Astrocyte of the hippocampus (primary cell): ENCODE measurements around the gene ERN2.
"Not testable (repeated sequence)": the region's sequence is repeated elsewhere in the genome, so short reads cannot be mapped to it uniquely, and the experiment has no call there.

ENCODE experiments used
- DNase-seq: peaks from one replicate; pipeline ENCODE4 v3.0.0; 2011; ENCODE audit warnings: low read depth, low spot score

ERN2 gene

GRCh38 chr16:23712976-23713375, at the start of gene ERN2:
Gene ERN2 (minus strand): TSS chr16:23713222. CDS start chr16:23713187, 35 bp downstream.
- DNase-seq, result no peak

DNA sequence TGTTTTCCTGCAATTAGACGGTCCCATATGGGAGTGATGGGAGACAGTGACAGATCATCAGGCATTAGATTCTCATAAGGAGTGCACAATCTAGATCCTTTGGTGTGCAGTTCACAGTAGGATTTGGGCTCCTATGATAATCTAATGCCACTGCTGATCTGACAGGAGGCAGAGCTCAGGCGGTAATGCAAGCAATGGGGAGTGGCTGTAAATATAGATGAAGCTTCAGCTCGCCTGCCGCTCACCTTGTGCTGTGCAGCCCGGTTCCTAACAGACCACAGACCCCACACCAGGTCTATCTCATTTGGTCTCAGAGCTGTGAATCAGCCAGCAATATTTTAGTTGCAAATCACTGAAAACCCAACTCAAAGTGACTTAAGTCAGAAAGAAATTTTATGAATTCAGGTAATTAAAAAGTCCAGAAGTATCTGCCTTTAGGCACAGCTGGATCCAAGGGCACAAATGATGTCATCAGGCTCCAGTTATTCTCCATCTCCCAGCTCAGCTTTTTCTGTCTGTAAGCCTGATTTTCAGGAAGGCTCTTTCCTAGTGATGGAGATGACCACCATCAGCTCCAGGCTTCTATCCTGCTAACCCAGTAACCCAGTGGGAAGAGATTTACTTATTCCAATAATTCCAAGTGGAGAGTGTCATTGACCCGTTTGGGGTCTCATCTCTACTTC, 45.1 kb upstream of the ERN2 start:
- DNase-seq, result no peak

- no peak for DNase-seq
Measured at GRCh38 chr16:23757116-23757515, 44.1 kb upstream of the ERN2 start.

GRCh38 chr16:23755484-23755809, 42.4 kb upstream of the ERN2 start:
- DNase-seq, result no peak

- peak; percentile 3 for DNase-seq
Measured at GRCh38 chr16:23754594-23755483, 41.8 kb upstream of the ERN2 start, which contains the start of gene CHP2. Gene CHP2 (plus strand): TSS chr16:23755026. CDS start chr16:23755050, 24 bp downstream.

DNA sequence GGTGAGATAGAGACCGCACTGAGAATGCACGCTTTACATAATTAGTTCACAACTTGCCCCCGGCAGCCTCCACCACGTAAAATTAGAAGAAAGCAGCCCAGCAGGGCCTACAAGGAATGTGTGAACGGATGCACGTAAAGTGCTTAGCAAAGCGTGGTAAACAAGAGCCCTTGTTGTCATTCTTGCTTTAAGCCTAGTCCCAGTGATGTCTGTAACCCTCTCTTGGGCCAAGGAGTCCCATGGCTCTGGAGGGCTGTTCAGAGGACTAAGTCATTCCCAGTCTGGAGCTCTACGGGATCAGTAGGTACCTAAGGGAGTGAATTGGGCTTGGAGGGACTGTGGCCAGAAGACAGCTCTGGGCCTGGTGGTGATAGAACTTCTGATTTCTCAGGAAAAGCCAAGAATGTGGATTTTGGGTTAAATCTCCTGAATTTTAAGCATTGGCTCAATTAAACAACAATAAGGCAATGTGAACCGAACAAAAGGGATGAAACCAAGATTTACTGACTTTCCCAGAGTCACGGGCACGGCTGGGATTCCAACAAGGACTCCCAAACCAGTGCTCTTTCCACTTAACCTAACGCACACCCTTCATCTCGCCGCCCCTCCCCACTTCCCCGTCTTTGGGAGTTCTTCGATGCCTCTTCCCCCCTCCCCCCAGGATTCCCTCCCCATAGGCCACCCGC, 41.0 kb upstream of the ERN2 start:
- DNase-seq, result no peak

DNA sequence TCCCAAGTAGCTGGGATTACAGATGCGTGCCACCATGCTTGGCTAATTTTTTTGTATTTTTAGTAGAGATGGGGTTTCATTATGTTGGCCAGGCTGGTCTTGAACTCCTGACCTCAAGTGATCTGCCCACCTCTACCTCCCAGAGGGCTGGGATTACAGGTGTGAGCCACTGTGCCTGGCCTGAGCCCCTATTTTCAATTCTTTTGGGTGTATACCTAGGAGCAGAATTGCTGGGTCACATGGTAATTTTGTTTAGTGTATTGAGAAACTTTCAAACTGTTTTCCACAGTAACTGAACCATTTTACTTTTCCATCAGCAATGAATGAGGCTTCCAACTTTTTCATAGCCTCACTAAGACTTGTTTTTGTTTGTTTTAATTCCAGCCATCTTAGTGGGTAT, 38.0 kb upstream of the ERN2 start:
- DNase-seq, result not testable (repeated sequence)

DNA sequence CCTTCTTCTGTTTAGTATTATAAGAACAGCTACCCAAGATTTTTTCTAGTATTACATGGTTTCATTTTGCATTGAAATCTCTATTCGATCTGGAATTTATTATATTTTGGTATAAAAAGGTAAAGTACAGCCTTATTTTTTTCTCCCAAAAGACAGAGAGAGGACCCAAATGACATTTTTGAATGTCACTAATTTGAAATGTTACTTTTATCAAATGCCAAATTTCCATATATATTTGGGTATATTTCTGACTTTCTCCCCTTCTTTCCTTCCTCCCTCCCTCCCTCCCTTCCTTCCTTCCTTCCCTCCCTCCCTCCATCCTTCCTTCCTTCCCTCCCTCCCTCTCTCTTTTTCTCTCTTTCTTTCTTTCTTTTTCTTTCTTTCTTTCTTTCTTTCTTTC, 35.6 kb upstream of the ERN2 start:
- DNase-seq, result no peak

GRCh38 chr16:23745263-23745662, 32.2 kb upstream of the ERN2 start:
- DNase-seq, result no peak

DNA sequence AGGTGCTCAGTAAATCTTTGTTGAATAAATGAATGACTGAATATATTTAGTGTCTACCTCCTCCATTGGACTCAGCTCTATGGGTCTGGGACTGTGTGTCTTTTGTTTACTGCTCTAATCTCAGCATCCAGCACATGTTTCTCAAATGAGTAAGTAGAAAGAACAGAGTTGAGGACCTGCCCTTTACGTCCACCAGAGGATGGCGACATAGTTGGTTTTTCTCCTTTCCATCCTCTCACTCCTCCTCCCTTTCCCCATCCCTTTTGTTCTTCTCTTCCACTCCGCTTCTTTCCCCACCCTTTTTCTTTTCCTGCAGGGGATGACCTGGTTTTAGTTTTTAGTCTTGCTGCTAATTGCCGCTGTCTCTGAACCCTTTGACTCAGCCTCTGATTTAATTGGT, 29.7 kb upstream of the ERN2 start:
- no peak for DNase-seq

DNA sequence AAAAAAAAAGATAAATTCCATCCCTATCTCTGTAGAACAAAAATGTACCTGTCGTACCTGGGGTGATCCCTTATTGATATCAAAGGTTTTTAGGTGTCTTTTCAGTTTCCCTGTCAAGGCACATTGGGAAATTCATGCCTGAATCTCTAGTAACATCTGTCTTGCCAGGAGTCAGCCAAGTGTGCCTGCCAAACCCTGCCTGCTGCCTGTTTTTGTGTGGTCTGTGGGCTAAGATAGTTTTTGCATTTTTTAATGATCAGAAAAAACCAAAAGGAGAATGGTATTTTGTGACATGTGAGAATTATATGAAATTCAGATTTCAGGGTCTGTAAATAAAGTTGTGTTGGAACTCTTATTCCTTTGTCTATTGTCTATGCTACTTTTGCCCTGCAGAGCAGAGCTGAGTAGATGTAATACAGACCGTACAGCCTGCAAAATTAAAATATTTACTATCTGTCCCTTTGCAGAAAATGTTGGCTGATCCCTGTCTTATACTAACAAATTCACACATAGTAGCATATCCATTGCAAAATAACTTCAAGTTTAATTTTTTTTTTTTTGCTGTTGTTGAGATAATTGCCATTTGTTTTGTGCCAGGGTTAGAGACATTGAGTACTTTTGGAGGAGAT, 28.8 kb upstream of the ERN2 start:
- no peak for DNase-seq

DNA sequence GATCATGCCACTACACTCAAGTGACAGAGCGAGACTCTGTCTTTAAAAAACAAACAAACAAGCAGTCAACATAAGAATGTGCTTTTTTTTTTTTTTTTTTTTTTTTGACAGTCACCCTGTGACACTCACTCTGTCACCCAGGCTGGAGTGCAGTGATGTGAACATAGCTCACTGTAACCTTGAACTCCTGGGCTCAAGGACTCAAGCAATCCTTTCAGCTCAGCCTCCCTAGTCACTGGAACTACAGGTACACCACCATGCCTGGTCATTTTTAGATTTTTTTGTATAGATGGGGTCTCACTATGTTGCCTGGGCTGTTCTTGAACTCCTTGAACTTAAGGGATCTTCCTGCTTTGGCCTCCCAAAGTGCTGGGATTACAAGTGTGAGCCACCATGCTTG, 26.5 kb upstream of the ERN2 start:
- no peak for DNase-seq

- not testable (repeated sequence) for DNase-seq
Measured at GRCh38 chr16:23737423-23738028, 24.5 kb upstream of the ERN2 start.

DNA sequence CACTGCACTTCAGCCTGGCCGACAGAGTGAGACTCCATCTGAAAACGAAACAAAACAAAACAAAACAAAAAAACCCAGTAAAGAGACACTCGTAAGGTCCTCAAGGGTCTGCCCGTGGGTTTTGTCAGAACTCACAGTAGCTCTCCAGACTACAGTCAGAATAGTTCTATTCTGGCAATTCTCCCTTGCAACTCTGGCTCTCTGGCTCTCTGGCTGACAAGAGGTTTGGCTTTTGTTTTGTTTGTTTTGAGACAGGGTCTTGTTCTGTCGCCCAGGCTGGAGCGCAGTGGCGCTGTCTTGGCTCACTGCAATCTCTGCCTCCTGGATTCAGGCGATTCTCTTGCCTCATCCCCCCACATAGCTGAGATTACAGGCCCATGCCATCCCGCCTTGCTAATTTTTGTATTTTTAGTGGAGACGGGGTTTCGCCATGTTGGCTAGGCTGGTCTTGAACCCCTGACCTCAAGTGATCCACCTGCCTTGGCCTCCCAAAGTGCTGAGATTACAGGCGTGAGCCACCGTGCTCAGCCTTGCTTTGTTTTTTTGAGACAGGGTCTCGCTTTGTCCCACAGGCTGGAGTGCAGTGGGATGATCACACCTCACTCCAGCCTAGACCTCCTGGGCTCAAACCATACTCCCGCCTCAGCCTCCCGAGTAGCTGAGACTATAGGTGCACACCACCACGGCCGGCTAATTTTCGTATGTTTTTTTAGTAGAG, 21.3 kb upstream of the ERN2 start:
- DNase-seq, result no peak

- peak; percentile 36 for DNase-seq
Measured at GRCh38 chr16:23729503-23730424, 16.7 kb upstream of the ERN2 start.

GRCh38 chr16:23728112-23728477, 15.1 kb upstream of the ERN2 start:
- no peak for DNase-seq

DNA sequence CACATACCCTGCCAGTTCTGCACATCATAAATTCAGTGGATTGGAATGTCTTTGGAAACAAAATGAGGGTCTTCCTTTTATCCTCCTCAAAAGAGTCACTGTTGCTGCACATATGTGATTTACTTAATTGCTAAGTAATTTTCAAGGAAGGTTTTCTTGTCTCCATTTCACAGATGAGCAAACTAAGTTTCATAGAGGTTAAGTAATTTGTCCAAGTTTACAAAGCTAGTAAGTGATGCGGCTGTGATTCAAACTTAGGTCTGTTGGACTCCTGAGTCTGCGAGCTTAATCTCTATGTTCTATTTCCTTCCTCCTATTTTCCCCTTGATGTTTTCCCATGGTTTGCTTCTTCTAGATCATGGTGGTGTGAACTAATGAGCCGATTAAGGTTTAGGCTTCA, 13.7 kb upstream of the ERN2 start:
- no peak for DNase-seq

- DNase-seq, result no peak
Measured at GRCh38 chr16:23724785-23725131, 11.7 kb upstream of the ERN2 start.

DNA sequence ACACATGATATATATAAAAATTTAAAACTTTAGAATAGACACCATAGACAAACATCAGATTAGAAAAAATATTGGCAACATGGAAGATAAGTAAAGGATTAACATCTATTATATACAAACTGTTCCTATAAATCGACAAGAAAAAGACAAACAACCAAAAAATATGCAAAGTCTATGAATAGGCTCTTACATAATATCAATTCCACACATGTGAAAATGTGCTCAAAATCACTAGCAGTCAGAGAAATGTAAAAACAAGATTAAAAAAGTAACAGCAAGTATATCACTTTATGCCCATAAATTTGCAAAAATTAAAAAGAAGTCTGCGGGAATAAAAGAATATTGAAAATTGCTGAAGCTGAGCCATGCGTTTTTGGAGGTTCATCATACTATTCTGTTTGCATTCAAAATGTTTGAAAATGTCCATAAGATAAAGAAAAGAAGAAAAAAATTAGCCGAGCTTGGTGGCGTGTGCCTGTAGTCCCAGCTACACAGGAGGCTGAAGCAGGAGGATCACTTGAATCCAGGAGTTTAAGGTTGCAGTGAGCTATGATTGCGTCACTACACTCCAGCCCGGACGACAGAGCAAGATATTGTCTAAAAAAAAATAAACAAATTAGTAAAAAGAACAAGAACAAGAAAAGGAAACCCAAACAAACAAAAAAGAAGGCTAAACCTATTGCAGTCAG, 11.2 kb upstream of the ERN2 start:
- no peak for DNase-seq
